T-helper 17 cell (primary cell): Measurements from ENCODE around the gene FRG2. TPM values are rescaled to one million over a fixed set of nuclear protein-coding genes. Genes with fewer than 3 reads are reported as not detected.
"Not testable (repeated sequence)": the region's sequence is repeated elsewhere in the genome, so short reads cannot be mapped to it uniquely, and the experiment has no call there.

Source experiments
- ATAC-seq: fragments of 150-1000 bp; cut with Tn5 transposase; 2 replicates; pipeline ENCODE4 v1.10.0; 2021; ENCODE audit warnings: mild to moderate bottlenecking, moderate library complexity
- DNase-seq, 3 donors: peaks; one replicate each; pipeline versions ENCODE4 v3.0.0 to v3.0.0-alpha.2; 2020 to 2021
- H3K9me3 ChIP-seq: one replicate; pipeline ENCODE4 v1.7.0; 2013; ENCODE audit warnings: low read length, mild to moderate bottlenecking; ENCODE audit not compliant: control insufficient read depth, poor library complexity, severe bottlenecking
- H3K27ac Mint-ChIP-seq: one replicate; pipeline ENCODE4 v1.8.0; 2022; ENCODE audit warnings: mild to moderate bottlenecking, moderate library complexity, mixed read lengths
- H3K27me3 Mint-ChIP-seq: one replicate; pipeline ENCODE4 v1.8.0; 2022; ENCODE audit warnings: mixed read lengths
- H3K36me3 Mint-ChIP-seq: one replicate; pipeline ENCODE4 v1.8.0; 2022; ENCODE audit warnings: low read depth, mixed read lengths
- H3K4me1 Mint-ChIP-seq: one replicate; pipeline ENCODE4 v1.8.0; 2022; ENCODE audit warnings: mild to moderate bottlenecking, mixed read lengths
- H3K4me3 Mint-ChIP-seq: one replicate; pipeline ENCODE4 v1.8.0; 2022; ENCODE audit warnings: mild to moderate bottlenecking, moderate library complexity, mixed read lengths
- total RNA-seq, 4 donors: library from RNA in 2 of 4; stranded (reverse) in 2 of 4; gene quantifications; one replicate each; pipeline ENCODE4 v1.2.3 and lab custom pipeline; 2022 to 2026

The FRG2 gene
- total RNA-seq, 2 donors from 2014 or later, result not detected

GRCh38 chr4:190020790-190021717, 6.0 kb downstream of the FRG2 start:
- Mint-ChIP-seq H3K4me1 (peaks cover 29% of the 10 kb centered on the region), H3K27ac (peak overlapping the region; percentile 56), H3K4me3 (peak overlapping the region; percentile 82), H3K36me3 (peaks cover 15% of the 10 kb centered on the region), H3K27me3 (peaks cover 46% of the 10 kb centered on the region)
- ATAC-seq, result peak; percentile 45
- peak in 1 of 3 donors; percentile 24 for DNase-seq
- H3K9me3 ChIP-seq, result no peaks in the 10 kb centered on the region

- Mint-ChIP-seq H3K27ac (peak overlapping the region; percentile 56), H3K4me3 (peak overlapping the region; percentile 82), H3K4me1 (peaks cover 35% of the 10 kb centered on the region), H3K27me3 (peaks cover 53% of the 10 kb centered on the region), H3K36me3 (peaks cover 17% of the 10 kb centered on the region)
- not testable (repeated sequence) for DNase-seq, H3K9me3 ChIP-seq, ATAC-seq
Measured at GRCh38 chr4:190019859-190020463, 7.1 kb downstream of the FRG2 start.

GRCh38 chr4:190019023-190019858, 7.8 kb downstream of the FRG2 start:
- Mint-ChIP-seq H3K27me3 (peaks cover 57% of the 10 kb centered on the region), H3K27ac (peak overlapping the region; percentile 56), H3K4me1 (peaks cover 39% of the 10 kb centered on the region), H3K36me3 (peaks cover 17% of the 10 kb centered on the region), H3K4me3 (peak overlapping the region; percentile 82)
- DNase-seq (no peak), ATAC-seq (no peak)
- no peaks in the 10 kb centered on the region for H3K9me3 ChIP-seq

GRCh38 chr4:190018201-190018920, 8.7 kb downstream of the FRG2 start:
- peak overlapping the region; percentile 0 for H3K4me3 Mint-ChIP-seq
- ATAC-seq, result no peak
- H3K4me1 Mint-ChIP-seq, result peaks cover 39% of the 10 kb centered on the region
- H3K27me3 Mint-ChIP-seq, result peaks cover 63% of the 10 kb centered on the region
- DNase-seq, result no peak
- peaks cover 17% of the 10 kb centered on the region for H3K36me3 Mint-ChIP-seq
- no peaks in the 10 kb centered on the region for H3K9me3 ChIP-seq
- no peak overlapping the region for H3K27ac Mint-ChIP-seq

GRCh38 chr4:190017357-190018200, 9.5 kb downstream of the FRG2 start:
- peaks cover 17% of the 10 kb centered on the region for H3K36me3 Mint-ChIP-seq
- H3K4me3 Mint-ChIP-seq, result peak overlapping the region; percentile 33
- DNase-seq (no peak), ATAC-seq (no peak)
- peaks cover 70% of the 10 kb centered on the region for H3K27me3 Mint-ChIP-seq
- no peak overlapping the region for H3K27ac Mint-ChIP-seq
- H3K9me3 ChIP-seq, result no peaks in the 10 kb centered on the region
- peaks cover 39% of the 10 kb centered on the region for H3K4me1 Mint-ChIP-seq

- peak overlapping the region; percentile 27 for H3K27ac Mint-ChIP-seq
- H3K4me3 Mint-ChIP-seq, result peak overlapping the region; percentile 68
- H3K4me1 Mint-ChIP-seq, result peaks cover 39% of the 10 kb centered on the region
- ATAC-seq (no peak), DNase-seq (no peak)
- H3K9me3 ChIP-seq, result no peaks in the 10 kb centered on the region
- peaks cover 79% of the 10 kb centered on the region for H3K27me3 Mint-ChIP-seq
- peaks cover 17% of the 10 kb centered on the region for H3K36me3 Mint-ChIP-seq
Measured at GRCh38 chr4:190016369-190017289, 10.4 kb downstream of the FRG2 start.

GRCh38 chr4:190015538-190016368, 11.3 kb downstream of the FRG2 start:
- Mint-ChIP-seq H3K36me3 (peaks cover 17% of the 10 kb centered on the region), H3K27me3 (peaks cover 80% of the 10 kb centered on the region), H3K4me3 (peak overlapping the region; percentile 68), H3K4me1 (peaks cover 32% of the 10 kb centered on the region), H3K27ac (peak overlapping the region; percentile 27)
- H3K9me3 ChIP-seq, result no peaks in the 10 kb centered on the region
- ATAC-seq, result no peak
- no peak for DNase-seq

- no peak overlapping the region for H3K27ac Mint-ChIP-seq
- H3K9me3 ChIP-seq, result no peaks in the 10 kb centered on the region
- H3K4me1 Mint-ChIP-seq, result peaks cover 29% of the 10 kb centered on the region
- peak overlapping the region; percentile 68 for H3K4me3 Mint-ChIP-seq
- H3K36me3 Mint-ChIP-seq, result peaks cover 17% of the 10 kb centered on the region
- peaks cover 72% of the 10 kb centered on the region for H3K27me3 Mint-ChIP-seq
- ATAC-seq (peak; percentile 40), DNase-seq (no peak)
Measured at GRCh38 chr4:190014771-190015537, 12.1 kb downstream of the FRG2 start.

- not testable (repeated sequence) for ATAC-seq, H3K36me3 Mint-ChIP-seq, H3K27me3 Mint-ChIP-seq, H3K9me3 ChIP-seq, H3K4me1 Mint-ChIP-seq, DNase-seq, H3K27ac Mint-ChIP-seq, H3K4me3 Mint-ChIP-seq
Measured at GRCh38 chr4:189989941-189990340, 37.1 kb downstream of the FRG2 start.

GRCh38 chr4:189988877-189989431, 38.1 kb downstream of the FRG2 start:
- no peak for DNase-seq
- no peaks in the 10 kb centered on the region for H3K9me3 ChIP-seq
- Mint-ChIP-seq H3K4me1 (no peaks in the 10 kb centered on the region), H3K27me3 (no peaks in the 10 kb centered on the region), H3K36me3 (no peaks in the 10 kb centered on the region), H3K27ac (no peak overlapping the region), H3K4me3 (no peak overlapping the region)
- ATAC-seq, result no peak
